ENCODE results near the gene GALNT1.

- TF ChIP-seq CTCF (IDR thresholded peaks at IDR 0.05) = no peak
- TF ChIP-seq POLR2A (IDR thresholded peaks at IDR 0.05) = no peak
These were observed 132.0 kb downstream of the GALNT1 start for GRCh38 chr18:35713545-35713944.

All from esophagus squamous epithelium (tissue), 4 donors.